Lung (tissue), 12 donors: ENCODE measurements around the gene GPRIN3. TPM values are rescaled to one million over a fixed set of nuclear protein-coding genes. Genes with fewer than 3 reads are reported as not detected.
A peak's percentile ranks its signal among the peaks of the same experiment; 100 is the strongest.

Experiments
- ATAC-seq: fragments of 200-7000 bp; cut with Tn5 transposase; one replicate; pipeline ENCODE4 v1.9.1; 2020; ENCODE audit warnings: moderate number of reproducible peaks; ENCODE audit not compliant: insufficient read depth, low FRiP score
- DNase-seq, 3 donors: peaks; one replicate each; pipeline ENCODE4 v3.0.0-alpha.2; 2013 to 2017
- H3K27ac ChIP-seq, 2 donors: one replicate each; pipeline ENCODE4 v1.5.1; 2013; ENCODE audit warnings: mild to moderate bottlenecking in 2 of 2, moderate library complexity in 2 of 2, control low read depth in 1 of 2, inconsistent platforms in 1 of 2, low read depth in 1 of 2, low read length in 1 of 2
- H3K27me3 ChIP-seq, 3 donors: one replicate each; pipeline ENCODE4 v1.5.1; 2013; ENCODE audit warnings: low read length in 2 of 3; ENCODE audit not compliant: control insufficient read depth in 3 of 3, insufficient read depth in 3 of 3
- H3K36me3 ChIP-seq, 4 donors: one replicate each; pipeline ENCODE4 v1.5.1; 2013; ENCODE audit warnings: low read length in 4 of 4, mild to moderate bottlenecking in 1 of 4, moderate library complexity in 1 of 4; ENCODE audit not compliant: control insufficient read depth in 4 of 4, insufficient read depth in 4 of 4
- H3K4me1 ChIP-seq, 5 donors: one replicate each; pipeline ENCODE4 v1.5.1; 2013; ENCODE audit warnings: low read length in 5 of 5, mild to moderate bottlenecking in 2 of 5, moderate library complexity in 1 of 5; ENCODE audit not compliant: control insufficient read depth in 5 of 5, insufficient read depth in 5 of 5
- H3K4me3 ChIP-seq: one replicate; pipeline ENCODE4 v1.5.1; 2013; ENCODE audit warnings: mild to moderate bottlenecking, control low read depth, moderate library complexity
- H3K9ac ChIP-seq, 2 donors: one replicate each; pipeline ENCODE4 v1.5.1; 2013; ENCODE audit warnings: low read length in 2 of 2, control low read depth in 1 of 2; ENCODE audit not compliant: insufficient read depth in 1 of 2
- H3K9me3 ChIP-seq, 4 donors: one replicate each; pipeline ENCODE4 v1.5.1; 2013; ENCODE audit warnings: low read length in 3 of 4, mild to moderate bottlenecking in 1 of 4, moderate library complexity in 1 of 4; ENCODE audit not compliant: control insufficient read depth in 4 of 4, insufficient read depth in 3 of 4
- CTCF ChIP-seq: IDR thresholded peaks from 2 replicates; pipeline ENCODE4 v1.5.1; 2012; ENCODE audit warnings: mild to moderate bottlenecking; ENCODE audit errors: control extremely low read depth, extremely low read depth
- WGBS, 2 donors: extraction: QIAGEN DNeasy Blood & Tissue Kit; methylation state at CpG; one replicate each; pipeline ENCODE4 v1.1.7; 2013; 5-methylcytosine and 5-hydroxymethylcytosine counted together
- polyA plus RNA-seq, 2 donors: library from polyadenylated mRNA; stranded (reverse); fragments of 200-250 nt; gene quantifications; one replicate each; pipeline ENCODE4 v1.2.1, GENCODE V29; 2013
- total RNA-seq, 2 donors: library from RNA; depleted of rRNA in 1 of 2; stranded (reverse); fragments of >200 nt in 1 of 2; gene quantifications; one replicate each; pipeline ENCODE4 v1.2.1, GENCODE V29; 2014 to 2021
- donor health status: control.
- donor health status: control.
- donor health status: Bipolar disorder and iron deficiency.
- donor health status: healthy.
- donor health status: DM: yes; HTN: yes; CAD: no.

GPRIN3 gene
- total and polyA plus RNA-seq, 4 donors: 1.6 to 14.4 (median 4.3) TPM

GRCh38 chr4:89301902-89302301 is 5.7 kb downstream of the GPRIN3 start:
- WGBS, 2 donors: 86 to 94% methylated on average over 3 of the region's 3 CpGs
- Histone ChIP-seq H3K9ac (no peak overlapping the region), H3K9me3 (no peaks in the 10 kb centered on the region), H3K4me3 (no peak overlapping the region), H3K4me1 (peaks cover 0 to 13% (median 2%) of the 10 kb centered on the region in 5 donors), H3K27me3 (peaks cover 0 to 11% (median 6%) of the 10 kb centered on the region in 3 donors), H3K36me3 (no peaks in the 10 kb centered on the region), H3K27ac (peak overlapping the region in 1 of 2 donors; percentile 72)
- DNase-seq (no peak), ATAC-seq (no peak)
- TF ChIP-seq CTCF: no peak

GRCh38 chr4:89301003-89301402 is 6.6 kb downstream of the GPRIN3 start:
- Histone ChIP-seq H3K4me3 (no peak overlapping the region), H3K9ac (no peak overlapping the region), H3K36me3 (no peaks in the 10 kb centered on the region), H3K27me3 (peaks cover 0 to 3% (median 0%) of the 10 kb centered on the region in 3 donors), H3K27ac (no peak overlapping the region), H3K4me1 (peaks cover 0 to 13% (median 2%) of the 10 kb centered on the region in 5 donors), H3K9me3 (no peaks in the 10 kb centered on the region)
- 82 to 85% methylated on average over 1 of the region's 1 CpG for WGBS, 2 donors
- ATAC-seq: no peak
- DNase-seq: no peak
- no peak for TF ChIP-seq CTCF

- TF ChIP-seq CTCF: no peak
- WGBS, 2 donors: 78 to 100% methylated on average over 1 of the region's 1 CpG
- Histone ChIP-seq H3K36me3 (no peaks in the 10 kb centered on the region), H3K4me3 (no peak overlapping the region), H3K4me1 (peaks cover 0 to 15% (median 2%) of the 10 kb centered on the region in 5 donors), H3K27ac (peak overlapping the region in 1 of 2 donors; percentile 64), H3K9ac (no peak overlapping the region), H3K9me3 (no peaks in the 10 kb centered on the region), H3K27me3 (no peaks in the 10 kb centered on the region)
- ATAC-seq: no peak
- no peak for DNase-seq
These were observed 7.1 kb downstream of the GPRIN3 start for GRCh38 chr4:89300499-89300898.

GRCh38 chr4:89300060-89300459 is 7.5 kb downstream of the GPRIN3 start:
- Histone ChIP-seq H3K4me1 (peaks cover 0 to 19% (median under 1%) of the 10 kb centered on the region in 5 donors), H3K9me3 (no peaks in the 10 kb centered on the region), H3K9ac (no peak overlapping the region), H3K4me3 (no peak overlapping the region), H3K27ac (peak overlapping the region in 1 of 2 donors; percentile 64), H3K27me3 (no peaks in the 10 kb centered on the region), H3K36me3 (no peaks in the 10 kb centered on the region)
- DNase-seq (no peak), ATAC-seq (no peak)
- no peak for TF ChIP-seq CTCF
- 48 to 75% methylated on average over 2 of the region's 2 CpGs for WGBS, 2 donors
